H1 (cell line): ENCODE measurements around the gene PCCA. TPM values are rescaled to one million over a fixed set of nuclear protein-coding genes. Genes with fewer than 3 reads are reported as not detected.

Experiments used
- ATF3 ChIP-seq: IDR thresholded peaks from 2 replicates; pipeline ENCODE4 v1.6.1; 2011; ENCODE audit warnings: low read depth, mild to moderate bottlenecking, low read length; ENCODE audit not compliant: insufficient read depth
- BRCA1 ChIP-seq: IDR thresholded peaks from 2 replicates; pipeline ENCODE4 v1.6.1; 2012; ENCODE audit warnings: low read depth, low read length, improper control_type of control experiment
- CHD7 ChIP-seq: fragments of 300-600 bp; sonication (generic); IDR thresholded peaks from 2 replicates; pipeline ENCODE4 v1.7.1; 2012; ENCODE audit warnings: low read length, moderate library complexity, mild to moderate bottlenecking, inconsistent platforms; ENCODE audit not compliant: insufficient replicate concordance
- FOSL1 ChIP-seq: IDR thresholded peaks from 2 replicates; pipeline ENCODE4 v1.6.1; 2011; ENCODE audit warnings: mild to moderate bottlenecking, low read depth, low read length, moderate library complexity; ENCODE audit not compliant: insufficient read depth
- HDAC6 ChIP-seq: IDR thresholded peaks from one replicate; pipeline ENCODE4 v1.7.1; 2012; ENCODE audit warnings: low read depth, mild to moderate bottlenecking, inconsistent platforms, low read length, moderate library complexity
- NANOG ChIP-seq: IDR thresholded peaks from 2 replicates; pipeline ENCODE4 v1.6.1; 2011; ENCODE audit warnings: low read length, low read depth, mild to moderate bottlenecking, inconsistent platforms; ENCODE audit not compliant: insufficient read depth, poor library complexity, severe bottlenecking
- SIN3A ChIP-seq, 2 experiments: IDR thresholded peaks in 1 of 2; conservative IDR thresholded peaks in 1 of 2; 2 replicates each; pipeline ENCODE4 v1.6.1; 2011 to 2012; ENCODE audit warnings: low read length in 2 of 2, improper control_type of control experiment in 1 of 2, low read depth in 1 of 2, mild to moderate bottlenecking in 1 of 2
- USF2 ChIP-seq: IDR thresholded peaks from 2 replicates; pipeline ENCODE4 v1.6.1; 2011; ENCODE audit warnings: low read length, improper control_type of control experiment
- ZNF274 ChIP-seq: IDR thresholded peaks from 2 replicates; pipeline ENCODE4 v1.7.0; 2012; ENCODE audit warnings: low read length, borderline replicate concordance; ENCODE audit errors: extremely low read depth
- polyA plus RNA-seq, 7 experiments: library from polyadenylated mRNA; depleted of rRNA in 3 of 7; stranded (reverse) in 5 of 7; unstranded in 2 of 7; fragments of >200 nt in 5 of 7; fragments of 200-250 nt in 2 of 7; gene quantifications; 1 replicate in 5 of 7; 2 replicates in 1 of 7; 4 replicates in 1 of 7; pipeline versions ENCODE4 v1.2.1 to v1.2.3, GENCODE V29; 2011 to 2013; ENCODE audit warnings: missing spikeins in 2 of 7, mixed read lengths in 2 of 7
- total RNA-seq: library from RNA; stranded (reverse); fragmentation: NEBNext Ultra II Directional; extraction: Animal tissue kit (Norgen Biotek cat#: 25700); gene quantifications from 2 replicates; pipeline ENCODE4 v1.2.1, GENCODE V29; 2021

PCCA gene
- total and polyA plus RNA-seq, 2 of the 8 experiments (the other 6 are each of a cell fraction or from before 2014, with no cell fraction given), result 18.4 to 49.8 TPM

GRCh38 chr13:100097821-100098220 is 8.9 kb downstream of the PCCA start (continued):
- TF ChIP-seq CHD7, result no peak
- TF ChIP-seq BRCA1, result no peak
- TF ChIP-seq ZNF274, result no peak
- no peak for TF ChIP-seq HDAC6
- TF ChIP-seq FOSL1, result no peak
- no peak for TF ChIP-seq USF2
- no peak for TF ChIP-seq NANOG
- no peak for TF ChIP-seq SIN3A (conservative IDR thresholded peaks at IDR 0.05 in 1 of 2, IDR thresholded peaks at IDR 0.05 in 1 of 2; ENCODE audit: low read depth in 1 of 2, low read length in 2 of 2)
- TF ChIP-seq ATF3, result no peak
